Keratinocyte (primary cell): ENCODE results near the gene MYMK. TPM values are rescaled to one million over a fixed set of nuclear protein-coding genes. Genes with fewer than 3 reads are reported as not detected.
A peak's percentile ranks its signal among the peaks of the same experiment; 100 is the strongest.

Experiments
- DNase-seq: peaks from one replicate; pipeline ENCODE4 v3.0.0-alpha.2; 2011; ENCODE audit warnings: low read depth, missing footprints, low spot score
- FAIRE-seq: peaks from 2 replicates; lab custom pipeline; 2011; peaks lifted over from hg19 to GRCh38; lab: Jason Lieb, UNC
- H2AFZ ChIP-seq: 2 replicates; pipeline ENCODE4 v1.6.0; 2012; ENCODE audit warnings: low read length, control low read depth, inconsistent platforms; ENCODE audit not compliant: control insufficient read depth
- H3K27ac ChIP-seq: 2 replicates; pipeline ENCODE4 v1.5.1; 2011; ENCODE audit warnings: low read length; ENCODE audit not compliant: control insufficient read depth, insufficient read depth
- H3K27me3 ChIP-seq: 3 replicates; pipeline ENCODE4 v1.6.0; 2011; ENCODE audit warnings: low read length; ENCODE audit not compliant: control insufficient read depth, insufficient read depth; ENCODE audit errors: extremely low read depth
- H3K36me3 ChIP-seq, 2 experiments: 2 replicates in 1 of 2; 3 replicates in 1 of 2; pipeline ENCODE4 v1.5.1; 2011; ENCODE audit warnings: low read length in 2 of 2, mild to moderate bottlenecking in 1 of 2; ENCODE audit not compliant: control insufficient read depth in 2 of 2, insufficient read depth in 2 of 2; ENCODE audit errors: extremely low read depth in 1 of 2
- H3K4me1 ChIP-seq: 3 replicates; pipeline ENCODE4 v1.5.1; 2011; ENCODE audit warnings: low read length; ENCODE audit not compliant: control insufficient read depth, insufficient read depth; ENCODE audit errors: extremely low read depth
- H3K4me2 ChIP-seq: 3 replicates; pipeline ENCODE4 v1.6.0; 2011; ENCODE audit warnings: low read depth, low read length; ENCODE audit not compliant: control insufficient read depth, insufficient read depth; ENCODE audit errors: extremely low read depth
- H3K4me3 ChIP-seq, 3 experiments: fragments of 200-600 bp in 1 of 3; sonication (generic) in 1 of 3; 2 replicates in 2 of 3; 3 replicates in 1 of 3; pipeline ENCODE4 v1.5.1; 2011 to 2016; ENCODE audit warnings: low read length in 3 of 3, mild to moderate bottlenecking in 3 of 3, control low read depth in 2 of 3, inconsistent platforms in 1 of 3, low read depth in 1 of 3, mixed read lengths in 1 of 3, mixed run types in 1 of 3, moderate library complexity in 1 of 3; ENCODE audit not compliant: control insufficient read depth in 2 of 3, insufficient read depth in 2 of 3; ENCODE audit errors: extremely low read depth in 1 of 3
- H3K79me2 ChIP-seq: 2 replicates; pipeline ENCODE4 v1.6.0; 2012; ENCODE audit warnings: low read length; ENCODE audit not compliant: control insufficient read depth, insufficient read depth
- H3K9ac ChIP-seq: 3 replicates; pipeline ENCODE4 v1.6.0; 2011; ENCODE audit warnings: low read length; ENCODE audit not compliant: control insufficient read depth, insufficient read depth; ENCODE audit errors: extremely low read depth
- H3K9me1 ChIP-seq: 3 replicates; pipeline ENCODE4 v1.6.0; 2011; ENCODE audit warnings: low read length; ENCODE audit not compliant: control insufficient read depth, insufficient read depth; ENCODE audit errors: extremely low read depth
- H3K9me3 ChIP-seq: 2 replicates; pipeline ENCODE4 v1.5.1; 2012; ENCODE audit warnings: low read depth, low read length; ENCODE audit not compliant: control insufficient read depth
- H4K20me1 ChIP-seq: 3 replicates; pipeline ENCODE4 v1.6.0; 2011; ENCODE audit warnings: low read length; ENCODE audit not compliant: control insufficient read depth, insufficient read depth; ENCODE audit errors: extremely low read depth
- EZH2 ChIP-seq: IDR thresholded peaks from one replicate; pipeline ENCODE4 v1.6.1; 2012; ENCODE audit warnings: inconsistent platforms, mild to moderate bottlenecking, low read length, moderate library complexity
- dilution Hi-C: fragments of 300-500 bp; cut with MboI; formaldehyde crosslinking; loops from one replicate; pipeline ENCODE4 v1.7.0; 2020; ENCODE audit warnings: low sequenced_read_pairs; ENCODE audit not compliant: extremely low pct_ligation_motif_present
- polyA plus RNA-seq, 5 experiments: library from polyadenylated mRNA; depleted of rRNA in 3 of 5; stranded (reverse) in 3 of 5; stranded (forward) in 1 of 5; unstranded in 1 of 5; fragments of >200 nt; gene quantifications; 1 replicate in 1 of 5; 2 replicates in 3 of 5; 3 replicates in 1 of 5; pipeline versions ENCODE4 v1.2.1 to v1.2.3, GENCODE V29; 2011 to 2012; ENCODE audit warnings: missing spikeins in 2 of 5, low read depth in 1 of 5, low replicate concordance in 1 of 5
- TF ChIP-seq, protein P1 (sequence below), 3 experiments: IDR thresholded peaks in 1 of 3; conservative IDR thresholded peaks in 1 of 3; optimal IDR thresholded peaks in 1 of 3; 2 replicates in 2 of 3; 3 replicates in 1 of 3; pipeline versions ENCODE3 to v1.5.1; 2011; ENCODE audit warnings: low read length in 3 of 3, mild to moderate bottlenecking in 3 of 3, moderate library complexity in 2 of 3, control low read depth in 1 of 3, inconsistent platforms in 1 of 3; ENCODE audit not compliant: insufficient read depth in 2 of 3; ENCODE audit errors: extremely low read depth in 1 of 3

The MYMK gene
- polyA plus RNA-seq, 1 donor (not counting 4 experiments of a cell fraction or from before 2014, with no cell fraction given): not detected

DNA sequence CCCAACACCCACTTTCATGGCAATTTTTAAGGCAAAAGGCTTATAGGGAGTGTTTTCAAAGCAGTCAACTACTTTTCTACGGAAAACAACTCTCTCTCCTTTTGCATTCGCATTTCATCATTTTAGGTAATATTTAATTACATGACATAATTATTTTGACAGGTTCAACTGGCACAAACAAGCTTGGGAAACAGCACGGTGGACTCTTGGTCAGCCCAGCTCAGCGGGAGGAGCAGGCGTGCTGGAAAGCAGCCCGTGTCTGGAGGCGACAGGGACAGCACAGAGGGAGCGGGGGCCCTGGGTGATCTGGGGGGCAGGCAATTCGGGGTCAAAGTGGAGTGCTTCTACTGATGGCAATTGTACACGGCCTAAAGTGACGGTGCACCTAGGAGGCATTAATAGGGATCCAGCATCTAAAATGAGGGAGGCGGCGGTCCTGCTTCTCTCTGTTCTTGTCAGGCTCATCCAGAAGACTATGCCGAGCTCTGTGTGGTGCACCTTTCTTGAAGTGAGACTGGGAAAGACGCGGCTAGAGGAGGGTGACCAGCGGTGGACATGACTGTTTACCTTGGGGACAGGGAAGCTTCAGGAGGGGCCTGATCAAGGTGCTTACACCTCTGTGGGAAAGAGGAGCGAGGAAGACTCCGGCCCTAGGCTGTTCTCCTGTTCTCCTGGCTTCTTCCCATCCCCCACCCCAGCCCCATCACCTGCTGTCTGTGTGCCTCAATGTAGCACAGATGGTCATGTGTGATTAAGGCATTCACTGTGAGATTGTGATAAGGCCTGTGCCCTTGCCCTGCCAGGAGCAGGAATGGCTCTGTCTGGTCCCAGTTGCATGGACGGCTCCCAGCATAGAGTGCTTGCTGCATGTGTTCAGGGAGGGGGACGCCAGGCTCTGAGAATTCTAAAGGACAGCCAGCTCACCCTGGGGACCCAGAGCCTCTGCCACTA lies 3.4 kb downstream of the MYMK start:
- no peak overlapping the region for H3K27ac ChIP-seq

DNA sequence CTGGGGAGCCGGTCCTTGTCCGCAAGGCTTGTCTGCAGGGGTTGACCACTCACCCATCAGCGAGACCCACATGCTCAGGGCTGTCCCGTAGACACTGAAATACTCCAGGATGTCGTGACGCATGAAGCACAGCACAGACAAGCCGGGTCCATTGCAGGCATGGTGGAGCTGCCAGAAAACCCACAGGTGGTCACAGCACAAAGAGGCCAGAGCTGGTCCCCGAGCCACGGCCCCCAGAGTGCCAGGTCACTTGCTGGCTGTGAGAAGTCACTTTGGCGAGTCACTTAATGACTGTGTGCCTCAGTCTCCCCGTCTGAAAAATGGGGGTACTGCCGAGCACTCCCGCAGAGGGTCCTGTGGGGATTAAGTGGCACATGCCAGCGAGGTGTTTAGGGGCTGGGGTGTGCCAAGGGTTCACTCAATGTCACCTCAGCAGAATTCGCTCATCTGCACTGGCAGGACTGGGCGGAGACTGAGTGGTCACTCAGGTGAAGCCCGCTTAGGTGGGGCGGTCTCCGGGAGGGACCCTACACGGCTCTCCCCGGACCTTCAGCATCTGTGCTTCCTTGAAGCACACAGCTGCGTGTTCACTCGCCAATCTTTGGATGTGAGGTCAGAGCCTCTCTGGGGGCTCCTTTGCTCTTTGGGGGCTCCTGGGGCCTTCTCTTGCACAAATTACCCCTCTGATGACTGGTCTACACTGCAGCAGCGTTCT lies 4.5 kb downstream of the MYMK start:
- H3K36me3 ChIP-seq: no peaks in the 10 kb centered on the region
- no peaks in the 10 kb centered on the region for H3K9me3 ChIP-seq
- H3K9me1 ChIP-seq: no peaks in the 10 kb centered on the region
- H3K4me3 ChIP-seq: no peak overlapping the region
- H3K27me3 ChIP-seq: peaks cover 27% of the 10 kb centered on the region
- H3K4me2 ChIP-seq: peak overlapping the region; percentile 52
- no peak overlapping the region for H3K9ac ChIP-seq
- FAIRE-seq: no peak
- dilution Hi-C loops: no loop called here
- no peak overlapping the region for H2AFZ ChIP-seq
- H3K4me1 ChIP-seq: no peaks in the 10 kb centered on the region
- DNase-seq: no peak
- peaks cover 2% of the 10 kb centered on the region for H4K20me1 ChIP-seq
- no peak overlapping the region for H3K27ac ChIP-seq
- no peaks in the 10 kb centered on the region for H3K79me2 ChIP-seq
- TF ChIP-seq, protein P1, sequence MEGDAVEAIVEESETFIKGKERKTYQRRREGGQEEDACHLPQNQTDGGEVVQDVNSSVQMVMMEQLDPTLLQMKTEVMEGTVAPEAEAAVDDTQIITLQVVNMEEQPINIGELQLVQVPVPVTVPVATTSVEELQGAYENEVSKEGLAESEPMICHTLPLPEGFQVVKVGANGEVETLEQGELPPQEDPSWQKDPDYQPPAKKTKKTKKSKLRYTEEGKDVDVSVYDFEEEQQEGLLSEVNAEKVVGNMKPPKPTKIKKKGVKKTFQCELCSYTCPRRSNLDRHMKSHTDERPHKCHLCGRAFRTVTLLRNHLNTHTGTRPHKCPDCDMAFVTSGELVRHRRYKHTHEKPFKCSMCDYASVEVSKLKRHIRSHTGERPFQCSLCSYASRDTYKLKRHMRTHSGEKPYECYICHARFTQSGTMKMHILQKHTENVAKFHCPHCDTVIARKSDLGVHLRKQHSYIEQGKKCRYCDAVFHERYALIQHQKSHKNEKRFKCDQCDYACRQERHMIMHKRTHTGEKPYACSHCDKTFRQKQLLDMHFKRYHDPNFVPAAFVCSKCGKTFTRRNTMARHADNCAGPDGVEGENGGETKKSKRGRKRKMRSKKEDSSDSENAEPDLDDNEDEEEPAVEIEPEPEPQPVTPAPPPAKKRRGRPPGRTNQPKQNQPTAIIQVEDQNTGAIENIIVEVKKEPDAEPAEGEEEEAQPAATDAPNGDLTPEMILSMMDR (optimal IDR thresholded peaks at IDR 0.05 in 1 of 3, IDR thresholded peaks at IDR 0.05 in 1 of 3, conservative IDR thresholded peaks at IDR 0.05 in 1 of 3; ENCODE audit: extremely low read depth in 1 of 3, insufficient read depth in 2 of 3, low read length in 3 of 3): no peak
- no peak for TF ChIP-seq EZH2

More for the DNA sequence above, 3.4 kb downstream of the MYMK start:
- H3K4me3 ChIP-seq: no peak overlapping the region
- H3K79me2 ChIP-seq: no peaks in the 10 kb centered on the region
- TF ChIP-seq, protein P1 (optimal IDR thresholded peaks at IDR 0.05 in 1 of 3, IDR thresholded peaks at IDR 0.05 in 1 of 3, conservative IDR thresholded peaks at IDR 0.05 in 1 of 3; ENCODE audit: extremely low read depth in 1 of 3, insufficient read depth in 2 of 3, low read length in 3 of 3): no peak
- no peak for TF ChIP-seq EZH2
- no peak overlapping the region for H3K9ac ChIP-seq
- peaks cover 2% of the 10 kb centered on the region for H4K20me1 ChIP-seq
- H3K4me1 ChIP-seq: no peaks in the 10 kb centered on the region
- no peak for DNase-seq
- H3K27me3 ChIP-seq: peaks cover 32% of the 10 kb centered on the region
- dilution Hi-C loops: no loop called here
- no peaks in the 10 kb centered on the region for H3K36me3 ChIP-seq
- no peak overlapping the region for H2AFZ ChIP-seq
- H3K4me2 ChIP-seq: no peak overlapping the region
- no peaks in the 10 kb centered on the region for H3K9me3 ChIP-seq
- FAIRE-seq: no peak
- no peaks in the 10 kb centered on the region for H3K9me1 ChIP-seq
